Activated CD8-positive, alpha-beta T cell treated with anti-CD3 and anti-CD28 coated beads for 36 hours (primary cell): ENCODE data around the gene MAML1. TPM values are rescaled to one million over a fixed set of nuclear protein-coding genes. Genes with fewer than 3 reads are reported as not detected.

Experiments
- ATAC-seq: fragments of 200-7000 bp; cut with Tn5 transposase; one replicate; pipeline ENCODE4 v1.10.0; 2021; ENCODE audit warnings: mild to moderate bottlenecking, moderate library complexity
- CTCF ChIA-PET: fragments of 350-600 bp; sonication (Branson Sonifier 250); formaldehyde crosslinking; loops from one replicate; lab custom pipeline; 2021; ENCODE audit warnings: antibody characterized with exemption; lab: Charles Lee
- POLR2A ChIA-PET: fragments of 350-600 bp; sonication (Branson Sonifier 250); formaldehyde crosslinking; loops from one replicate; lab custom pipeline; 2021; ENCODE audit warnings: antibody characterized with exemption; lab: Charles Lee
- DNase-seq: peaks from one replicate; pipeline ENCODE4 v3.0.0-alpha.2; 2020
- H3K27ac Mint-ChIP-seq: one replicate; pipeline ENCODE4 v1.8.0; 2021; ENCODE audit warnings: mild to moderate bottlenecking, mixed read lengths
- H3K27me3 Mint-ChIP-seq: one replicate; pipeline ENCODE4 v1.8.0; 2021; ENCODE audit warnings: mixed read lengths
- H3K36me3 Mint-ChIP-seq: one replicate; pipeline ENCODE4 v1.8.0; 2021; ENCODE audit warnings: low read depth, mixed read lengths
- H3K4me1 Mint-ChIP-seq: one replicate; pipeline ENCODE4 v1.8.0; 2021; ENCODE audit warnings: low read depth, mixed read lengths
- H3K4me3 Mint-ChIP-seq: one replicate; pipeline ENCODE4 v1.8.0; 2021; ENCODE audit warnings: mild to moderate bottlenecking, moderate library complexity, mixed read lengths
- H3K9me3 Mint-ChIP-seq: one replicate; pipeline ENCODE4 v1.8.0; 2021; ENCODE audit warnings: mixed read lengths
- CTCF ChIP-seq: fragments of 200-600 bp; IDR thresholded peaks from one replicate; pipeline ENCODE4 v1.8.0; 2022; ENCODE audit warnings: antibody characterized with exemption, mild to moderate bottlenecking
- intact Hi-C: fragments of 100-400 bp; cut with micrococcal nuclease; formaldehyde crosslinking; loops from one replicate; pipeline ENCODE4 v1.10.0; 2022
- total RNA-seq, 2 experiments: library from RNA; stranded (reverse); gene quantifications; one replicate each; pipeline ENCODE4 v1.2.3, GENCODE V29; 2021

The MAML1 gene
- total RNA-seq, 2 experiments from 2014 or later = 26.1 to 26.6 TPM

GRCh38 chr5:179772351-179772750, 39.7 kb downstream of the MAML1 start:
- H3K27me3 Mint-ChIP-seq = no peaks in the 10 kb centered on the region
- no peaks in the 10 kb centered on the region for H3K9me3 Mint-ChIP-seq
- H3K4me1 Mint-ChIP-seq = peaks cover 11% of the 10 kb centered on the region
- ChIA-PET CTCF (interaction anchor here (1.4 to 3.2 kb wide), 2 partner anchors 10 to 13 kb away, joined by 3 to 18 read pairs; no protein-coding TSS in a partner anchor), POLR2A (no interaction called here)
- H3K4me3 Mint-ChIP-seq = no peak overlapping the region
- TF ChIP-seq CTCF = no peak
- H3K27ac Mint-ChIP-seq = no peak overlapping the region
- ATAC-seq (no peak), DNase-seq (no peak)
- H3K36me3 Mint-ChIP-seq = peaks cover 39% of the 10 kb centered on the region
- intact Hi-C loops = no loop called here

- H3K4me1 Mint-ChIP-seq = peaks cover 3% of the 10 kb centered on the region
- no peaks in the 10 kb centered on the region for H3K9me3 Mint-ChIP-seq
- ATAC-seq = no peak
- no peak for TF ChIP-seq CTCF
- no peaks in the 10 kb centered on the region for H3K27me3 Mint-ChIP-seq
- ChIA-PET CTCF (interaction anchor here (3.2 kb wide), 1 partner anchor 11 kb away, joined by 18 read pairs; no protein-coding TSS in a partner anchor), POLR2A (no interaction called here)
- no peak for DNase-seq
- H3K36me3 Mint-ChIP-seq = peaks cover 40% of the 10 kb centered on the region
- intact Hi-C loops = no loop called here
- H3K4me3 Mint-ChIP-seq = no peak overlapping the region
- no peak overlapping the region for H3K27ac Mint-ChIP-seq
Measured at GRCh38 chr5:179773686-179774040, 41.0 kb downstream of the MAML1 start.

GRCh38 chr5:179774442-179774841, 41.8 kb downstream of the MAML1 start:
- TF ChIP-seq CTCF = no peak
- Mint-ChIP-seq H3K27me3 (no peaks in the 10 kb centered on the region), H3K27ac (no peak overlapping the region), H3K4me1 (no peaks in the 10 kb centered on the region), H3K4me3 (no peak overlapping the region), H3K9me3 (no peaks in the 10 kb centered on the region), H3K36me3 (peaks cover 36% of the 10 kb centered on the region)
- no peak for DNase-seq
- CTCF ChIA-PET = no interaction called here
- ATAC-seq = no peak
- POLR2A ChIA-PET = interaction anchor here (1.3 kb wide), 1 partner anchor 21 kb away, joined by 4 read pairs; no protein-coding TSS in a partner anchor
- intact Hi-C loops = no loop called here

GRCh38 chr5:179776411-179776938, 43.9 kb downstream of the MAML1 start:
- ChIA-PET POLR2A (no interaction called here), CTCF (interaction anchor here (0.7 to 4.0 kb wide), 2 partner anchors 13 to 25 kb away, joined by 3 to 24 read pairs; no protein-coding TSS in a partner anchor)
- no peaks in the 10 kb centered on the region for H3K27me3 Mint-ChIP-seq
- TF ChIP-seq CTCF = no peak
- intact Hi-C loops = no loop called here
- no peak overlapping the region for H3K27ac Mint-ChIP-seq
- peaks cover 26% of the 10 kb centered on the region for H3K36me3 Mint-ChIP-seq
- H3K4me3 Mint-ChIP-seq = no peak overlapping the region
- ATAC-seq (no peak), DNase-seq (no peak)
- H3K9me3 Mint-ChIP-seq = no peaks in the 10 kb centered on the region
- H3K4me1 Mint-ChIP-seq = no peaks in the 10 kb centered on the region

GRCh38 chr5:179777456-179777855, 44.8 kb downstream of the MAML1 start:
- POLR2A ChIA-PET = no interaction called here
- H3K4me3 Mint-ChIP-seq = no peak overlapping the region
- CTCF ChIA-PET = interaction anchor here (1.5 to 4.0 kb wide), 2 partner anchors 14 to 17 kb away, joined by 4 to 24 read pairs; partner anchors contain the start of gene LTC4S
- no peak overlapping the region for H3K27ac Mint-ChIP-seq
- no peaks in the 10 kb centered on the region for H3K9me3 Mint-ChIP-seq
- intact Hi-C loops = no loop called here
- ATAC-seq = no peak
- H3K4me1 Mint-ChIP-seq = no peaks in the 10 kb centered on the region
- H3K36me3 Mint-ChIP-seq = peaks cover 24% of the 10 kb centered on the region
- no peak for DNase-seq
- TF ChIP-seq CTCF = no peak
- no peaks in the 10 kb centered on the region for H3K27me3 Mint-ChIP-seq
